Measurements from ENCODE around the gene RPL37.

DNA sequence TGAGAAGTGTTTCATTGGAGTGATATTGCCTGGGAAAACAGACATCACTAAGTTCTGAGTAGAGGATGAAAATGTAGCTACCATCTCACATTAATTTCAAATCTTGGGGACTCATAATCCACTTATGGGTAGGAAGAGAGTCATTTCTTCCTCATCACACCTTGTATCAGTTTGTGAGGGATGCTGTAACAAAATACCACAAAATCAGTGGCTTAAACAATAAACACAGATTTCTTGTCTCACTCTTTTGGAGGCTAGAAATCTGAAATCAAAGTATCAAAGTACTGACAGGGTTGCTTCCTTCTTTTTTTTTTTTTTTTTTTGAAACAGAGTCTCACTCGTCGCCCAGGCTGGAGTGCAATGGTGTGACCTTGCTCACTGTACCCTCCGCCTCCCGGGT is 9.5 kb upstream of the RPL37 start:
- TF ChIP-seq EP300 (IDR thresholded peaks at IDR 0.05): no peak
- TF ChIP-seq, protein P1, sequence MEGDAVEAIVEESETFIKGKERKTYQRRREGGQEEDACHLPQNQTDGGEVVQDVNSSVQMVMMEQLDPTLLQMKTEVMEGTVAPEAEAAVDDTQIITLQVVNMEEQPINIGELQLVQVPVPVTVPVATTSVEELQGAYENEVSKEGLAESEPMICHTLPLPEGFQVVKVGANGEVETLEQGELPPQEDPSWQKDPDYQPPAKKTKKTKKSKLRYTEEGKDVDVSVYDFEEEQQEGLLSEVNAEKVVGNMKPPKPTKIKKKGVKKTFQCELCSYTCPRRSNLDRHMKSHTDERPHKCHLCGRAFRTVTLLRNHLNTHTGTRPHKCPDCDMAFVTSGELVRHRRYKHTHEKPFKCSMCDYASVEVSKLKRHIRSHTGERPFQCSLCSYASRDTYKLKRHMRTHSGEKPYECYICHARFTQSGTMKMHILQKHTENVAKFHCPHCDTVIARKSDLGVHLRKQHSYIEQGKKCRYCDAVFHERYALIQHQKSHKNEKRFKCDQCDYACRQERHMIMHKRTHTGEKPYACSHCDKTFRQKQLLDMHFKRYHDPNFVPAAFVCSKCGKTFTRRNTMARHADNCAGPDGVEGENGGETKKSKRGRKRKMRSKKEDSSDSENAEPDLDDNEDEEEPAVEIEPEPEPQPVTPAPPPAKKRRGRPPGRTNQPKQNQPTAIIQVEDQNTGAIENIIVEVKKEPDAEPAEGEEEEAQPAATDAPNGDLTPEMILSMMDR (IDR thresholded peaks at IDR 0.05): no peak
